ENCODE measurements around the gene CRYL1. TPM values are rescaled to one million over a fixed set of nuclear protein-coding genes. Genes with fewer than 3 reads are reported as not detected.

CRYL1 gene
- total RNA-seq, 1 experiment from 2014 or later: 3.7 TPM

DNA sequence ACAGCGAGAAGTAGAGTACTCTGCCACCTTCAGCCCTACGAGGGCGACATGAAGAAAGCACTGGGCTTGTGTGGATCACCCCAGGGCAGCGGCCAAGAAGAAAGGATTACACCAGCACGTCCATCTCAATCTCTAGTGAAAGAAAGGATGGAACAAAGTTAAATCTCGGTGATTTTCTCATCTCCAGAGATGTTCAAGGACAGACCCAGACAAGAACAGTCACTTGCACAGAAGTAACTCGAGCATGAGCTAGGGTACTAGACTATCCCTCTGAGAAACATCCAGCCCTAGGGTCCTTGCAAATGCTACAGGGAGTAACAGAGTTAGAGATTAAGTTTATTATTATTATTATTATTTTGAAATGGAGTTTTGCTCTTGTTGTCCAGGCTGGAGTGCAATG lies 106.7 kb downstream of the CRYL1 start:
- H4K5ac ChIP-seq (ENCODE audit: insufficient read length, low read depth, low read length): no peak overlapping the region
- H3K9me3 Mint-ChIP-seq: no peaks in the 10 kb centered on the region; a peak in 2 of 5 replicates
- H3K56ac ChIP-seq (ENCODE audit: insufficient read length, low read depth, low read length): no peak overlapping the region
- H2BK12ac ChIP-seq (ENCODE audit: insufficient read length, low read depth, low read length): no peak overlapping the region
- no peaks in the 10 kb centered on the region for H4K20me1 ChIP-seq (ENCODE audit: control insufficient read depth, insufficient read depth, insufficient read length)
- H3K4me2 ChIP-seq (ENCODE audit: insufficient read depth, insufficient read length, low read length): no peak overlapping the region
- no peak overlapping the region for H2AFZ ChIP-seq (ENCODE audit: low read length)
- no peaks in the 10 kb centered on the region for H3K23me2 ChIP-seq (ENCODE audit: insufficient read length, low read depth, low read length, poor library complexity, severe bottlenecking)
- DNase-seq: no peak
- no peak overlapping the region for H4K91ac ChIP-seq (ENCODE audit: insufficient read length, low read depth, low read length)
- H3K14ac ChIP-seq (ENCODE audit: insufficient read depth, low read length): no peak overlapping the region
- H4K8ac ChIP-seq (replicated peaks; ENCODE audit: insufficient read length, low read depth, low read length): no peak overlapping the region
- TF ChIP-seq, protein P1, sequence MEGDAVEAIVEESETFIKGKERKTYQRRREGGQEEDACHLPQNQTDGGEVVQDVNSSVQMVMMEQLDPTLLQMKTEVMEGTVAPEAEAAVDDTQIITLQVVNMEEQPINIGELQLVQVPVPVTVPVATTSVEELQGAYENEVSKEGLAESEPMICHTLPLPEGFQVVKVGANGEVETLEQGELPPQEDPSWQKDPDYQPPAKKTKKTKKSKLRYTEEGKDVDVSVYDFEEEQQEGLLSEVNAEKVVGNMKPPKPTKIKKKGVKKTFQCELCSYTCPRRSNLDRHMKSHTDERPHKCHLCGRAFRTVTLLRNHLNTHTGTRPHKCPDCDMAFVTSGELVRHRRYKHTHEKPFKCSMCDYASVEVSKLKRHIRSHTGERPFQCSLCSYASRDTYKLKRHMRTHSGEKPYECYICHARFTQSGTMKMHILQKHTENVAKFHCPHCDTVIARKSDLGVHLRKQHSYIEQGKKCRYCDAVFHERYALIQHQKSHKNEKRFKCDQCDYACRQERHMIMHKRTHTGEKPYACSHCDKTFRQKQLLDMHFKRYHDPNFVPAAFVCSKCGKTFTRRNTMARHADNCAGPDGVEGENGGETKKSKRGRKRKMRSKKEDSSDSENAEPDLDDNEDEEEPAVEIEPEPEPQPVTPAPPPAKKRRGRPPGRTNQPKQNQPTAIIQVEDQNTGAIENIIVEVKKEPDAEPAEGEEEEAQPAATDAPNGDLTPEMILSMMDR (conservative IDR thresholded peaks at IDR 0.05): no peak
- H3K79me2 ChIP-seq (ENCODE audit: insufficient read depth, low read length): no peaks in the 10 kb centered on the region
- H3K27ac ChIP-seq (ENCODE audit: insufficient read length, low read depth, low read length): no peak overlapping the region
- H3K27ac Mint-ChIP-seq: no peak overlapping the region
- no peak overlapping the region for H3T11ph ChIP-seq (ENCODE audit: low read length)
- H3K36me3 Mint-ChIP-seq (ENCODE audit: insufficient read depth in 1 of 3, low read depth in 3 of 3): peaks cover 0 to 5% (median 0%) of the 10 kb centered on the region in 3 experiments; a peak in 2 of 7 replicates
- H3K27me3 Mint-ChIP-seq (ENCODE audit: low read depth): peaks cover 7% of the 10 kb centered on the region
- no peak overlapping the region for H2BK120ac ChIP-seq (ENCODE audit: low read depth, low read length, poor library complexity, severe bottlenecking)
- no peak overlapping the region for H3K9ac ChIP-seq (ENCODE audit: extremely low read depth, insufficient read length, low read length)
- no peaks in the 10 kb centered on the region for H3K9me3 ChIP-seq (ENCODE audit: control insufficient read depth, low read depth, low read length)
- H3K4me1 Mint-ChIP-seq: peaks cover 6 to 7% of the 10 kb centered on the region in 2 experiments
- no peak overlapping the region for H2AK5ac ChIP-seq (ENCODE audit: insufficient read length, low read length)
- no peak overlapping the region for H2BK20ac ChIP-seq (ENCODE audit: low read depth, low read length, poor library complexity, severe bottlenecking)
- H3K79me1 ChIP-seq (ENCODE audit: insufficient read depth, low read depth, low read length, poor library complexity, severe bottlenecking): no peaks in the 10 kb centered on the region
- no peak overlapping the region for H3K4me3 Mint-ChIP-seq
- no peaks in the 10 kb centered on the region for H3K4me1 ChIP-seq (ENCODE audit: insufficient read depth, low read length)
- WGBS (ENCODE audit: extremely low coverage, insufficient read length, low lambda C conversion rate): no CpG with 5 or more reads among the region's 7 CpGs
- no peak overlapping the region for H3K4ac ChIP-seq (ENCODE audit: low read depth, low read length)
- H3K23ac ChIP-seq (ENCODE audit: insufficient read length, low read depth, low read length): no peak overlapping the region
- H3K18ac ChIP-seq (ENCODE audit: insufficient read length, low read depth, low read length): no peak overlapping the region
- no peak overlapping the region for H2BK15ac ChIP-seq (ENCODE audit: low read depth, low read length)
- H2BK5ac ChIP-seq (ENCODE audit: insufficient read length, low read length): no peak overlapping the region
- no peaks in the 10 kb centered on the region for H3K27me3 ChIP-seq (ENCODE audit: insufficient read depth, low read length)
